ENCODE data around the gene FAM216B.

Gene FAM216B

DNA sequence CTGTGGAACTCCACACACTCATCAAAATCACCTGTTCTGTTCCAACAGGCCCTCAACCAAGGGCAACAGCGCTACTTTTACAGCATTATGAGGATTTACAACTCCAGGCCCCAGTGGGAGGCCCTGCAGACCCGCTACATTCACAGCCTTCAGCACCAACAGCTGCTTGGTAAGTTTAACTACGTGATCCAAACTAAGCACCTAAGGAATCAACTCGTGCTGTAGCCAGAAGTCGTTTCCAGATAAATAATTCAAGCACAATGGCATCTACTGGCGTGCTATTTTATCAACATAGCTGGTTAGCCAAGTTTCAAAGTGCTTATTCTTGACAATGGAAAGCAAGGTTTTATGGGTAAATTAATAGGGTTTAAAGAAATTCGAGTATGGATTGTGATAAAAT is 5.3 kb downstream of the FAM216B start:
- no peaks in the 10 kb centered on the region for H3K27me3 ChIP-seq (ENCODE audit: low read depth, low read length)
- no peak overlapping the region for H3K27ac ChIP-seq (ENCODE audit: low read length)
- H3K9me3 ChIP-seq (ENCODE audit: control insufficient read depth in 1 of 2, low read length in 2 of 2): no peaks in the 10 kb centered on the region
- H3K36me3 ChIP-seq (ENCODE audit: control insufficient read depth in 1 of 2, insufficient read depth in 2 of 2, low read length in 2 of 2): no peaks in the 10 kb centered on the region
- peaks cover 0 to 2% of the 10 kb centered on the region in 2 donors for H3K4me1 ChIP-seq (ENCODE audit: control insufficient read depth in 1 of 2, insufficient read depth in 2 of 2, low read length in 2 of 2)
- no peak overlapping the region for H3K4me3 ChIP-seq (ENCODE audit: low read depth in 1 of 2, low read length in 2 of 2)

DNA sequence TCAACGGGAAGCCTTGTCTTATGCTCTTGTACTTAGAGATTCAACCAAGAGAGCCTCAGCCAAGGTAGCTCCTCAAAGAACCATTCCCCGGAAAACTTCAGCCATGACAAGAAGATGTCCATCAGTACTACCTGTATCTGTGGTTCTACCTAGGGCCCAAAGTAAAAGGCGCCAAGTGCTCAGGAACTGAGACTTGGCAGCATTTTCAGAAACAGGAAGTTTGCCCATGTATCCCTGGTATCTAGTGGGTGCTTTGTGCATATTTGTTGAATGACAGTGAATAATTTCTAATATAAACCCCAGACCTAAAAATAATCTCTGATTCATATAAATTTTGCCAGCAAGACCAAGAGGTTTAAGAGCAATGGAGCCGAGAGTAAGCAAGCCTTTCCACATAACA is 7.2 kb downstream of the FAM216B start:
- Histone ChIP-seq H3K4me3 (ENCODE audit: low read depth in 1 of 2, low read length in 2 of 2) (no peak overlapping the region), H3K4me1 (ENCODE audit: control insufficient read depth in 1 of 2, insufficient read depth in 2 of 2, low read length in 2 of 2) (peaks cover 0 to 2% of the 10 kb centered on the region in 2 donors), H3K27me3 (ENCODE audit: low read depth, low read length) (no peaks in the 10 kb centered on the region), H3K9me3 (ENCODE audit: control insufficient read depth in 1 of 2, low read length in 2 of 2) (peaks cover 0 to 3% of the 10 kb centered on the region in 2 donors), H3K27ac (ENCODE audit: low read length) (no peak overlapping the region), H3K36me3 (ENCODE audit: control insufficient read depth in 1 of 2, insufficient read depth in 2 of 2, low read length in 2 of 2) (no peaks in the 10 kb centered on the region)

- H3K4me1 ChIP-seq (ENCODE audit: control insufficient read depth in 1 of 2, insufficient read depth in 2 of 2, low read length in 2 of 2): no peaks in the 10 kb centered on the region
- no peaks in the 10 kb centered on the region for H3K36me3 ChIP-seq (ENCODE audit: control insufficient read depth in 1 of 2, insufficient read depth in 2 of 2, low read length in 2 of 2)
- H3K9me3 ChIP-seq (ENCODE audit: control insufficient read depth in 1 of 2, low read length in 2 of 2): peaks cover 0 to 3% of the 10 kb centered on the region in 2 donors
- H3K4me3 ChIP-seq (ENCODE audit: low read depth in 1 of 2, low read length in 2 of 2): no peak overlapping the region
- H3K27ac ChIP-seq (ENCODE audit: low read length): no peak overlapping the region
- H3K27me3 ChIP-seq (ENCODE audit: low read depth, low read length): no peaks in the 10 kb centered on the region
Observed at GRCh38 chr13:42792154-42792553, 10.8 kb downstream of the FAM216B start.

DNA sequence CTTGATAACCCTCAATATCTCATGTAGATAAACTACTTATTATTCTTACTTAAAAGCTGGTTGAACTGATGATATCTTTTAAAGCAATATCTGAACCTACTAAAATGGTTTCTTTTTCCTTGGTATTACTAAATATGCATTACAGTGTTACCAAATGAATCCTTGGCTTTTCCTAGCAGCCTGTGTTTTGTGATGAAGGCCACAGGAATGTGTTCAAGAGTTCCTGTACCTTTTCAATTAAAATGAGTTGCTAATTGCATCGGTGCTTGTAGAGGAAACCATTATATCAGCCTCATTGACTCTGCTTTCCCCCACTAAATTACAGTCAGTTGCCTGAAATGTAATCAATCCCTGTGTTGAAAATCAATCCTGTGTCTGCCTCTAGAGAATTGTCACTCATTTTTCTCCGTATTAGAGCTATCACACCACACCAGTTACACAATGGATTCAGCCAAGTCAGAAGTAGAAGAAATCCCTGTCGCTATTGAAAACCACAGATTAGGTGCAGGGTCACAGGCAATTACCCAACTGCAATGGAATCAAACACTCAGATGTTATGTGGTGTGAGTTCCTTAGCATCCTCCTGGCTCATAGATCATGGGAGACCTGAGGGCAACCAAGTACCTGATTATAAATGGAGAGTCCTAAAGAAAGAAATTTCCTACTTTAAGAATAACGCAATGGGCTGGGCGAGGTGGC is 13.3 kb downstream of the FAM216B start:
- Histone ChIP-seq H3K27me3 (ENCODE audit: low read depth, low read length) (no peaks in the 10 kb centered on the region), H3K4me1 (ENCODE audit: control insufficient read depth in 1 of 2, insufficient read depth in 2 of 2, low read length in 2 of 2) (no peaks in the 10 kb centered on the region), H3K27ac (ENCODE audit: low read length) (no peak overlapping the region), H3K36me3 (ENCODE audit: control insufficient read depth in 1 of 2, insufficient read depth in 2 of 2, low read length in 2 of 2) (no peaks in the 10 kb centered on the region), H3K9me3 (ENCODE audit: control insufficient read depth in 1 of 2, low read length in 2 of 2) (peaks cover 0 to 3% of the 10 kb centered on the region in 2 donors), H3K4me3 (ENCODE audit: low read depth in 1 of 2, low read length in 2 of 2) (no peak overlapping the region)

DNA sequence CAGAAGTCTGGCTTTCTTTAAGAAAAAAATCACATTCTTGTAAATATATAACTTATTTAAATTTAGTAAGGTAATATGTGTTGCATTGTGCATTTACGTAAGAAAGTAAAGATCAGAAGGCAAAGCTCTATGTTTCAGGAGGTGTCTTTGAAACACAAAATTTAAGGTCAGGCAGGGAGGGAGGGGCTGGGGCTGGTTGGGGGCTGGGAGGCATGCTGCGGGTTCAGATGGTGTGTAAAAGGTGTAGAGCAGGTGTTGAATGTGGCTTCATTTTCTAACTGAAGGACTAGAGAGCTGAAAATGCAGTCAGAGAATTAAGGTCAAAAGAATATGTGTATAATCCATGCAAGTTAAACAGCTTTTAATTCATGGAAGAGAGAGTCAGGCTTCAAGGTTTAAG is 14.3 kb downstream of the FAM216B start:
- Histone ChIP-seq H3K4me3 (ENCODE audit: low read depth in 1 of 2, low read length in 2 of 2) (no peak overlapping the region), H3K27ac (ENCODE audit: low read length) (no peak overlapping the region), H3K36me3 (ENCODE audit: control insufficient read depth in 1 of 2, insufficient read depth in 2 of 2, low read length in 2 of 2) (no peaks in the 10 kb centered on the region), H3K9me3 (ENCODE audit: control insufficient read depth in 1 of 2, low read length in 2 of 2) (peaks cover 0 to 3% of the 10 kb centered on the region in 2 donors), H3K27me3 (ENCODE audit: low read depth, low read length) (no peaks in the 10 kb centered on the region), H3K4me1 (ENCODE audit: control insufficient read depth in 1 of 2, insufficient read depth in 2 of 2, low read length in 2 of 2) (no peaks in the 10 kb centered on the region)

GRCh38 chr13:42796747-42797356 is 15.5 kb downstream of the FAM216B start:
- Histone ChIP-seq H3K9me3 (ENCODE audit: control insufficient read depth in 1 of 2, low read length in 2 of 2) (peaks cover 0 to 3% of the 10 kb centered on the region in 2 donors), H3K4me1 (ENCODE audit: control insufficient read depth in 1 of 2, insufficient read depth in 2 of 2, low read length in 2 of 2) (no peaks in the 10 kb centered on the region), H3K36me3 (ENCODE audit: control insufficient read depth in 1 of 2, insufficient read depth in 2 of 2, low read length in 2 of 2) (no peaks in the 10 kb centered on the region), H3K4me3 (ENCODE audit: low read depth in 1 of 2, low read length in 2 of 2) (no peak overlapping the region), H3K27ac (ENCODE audit: low read length) (no peak overlapping the region), H3K27me3 (ENCODE audit: low read depth, low read length) (no peaks in the 10 kb centered on the region)

DNA sequence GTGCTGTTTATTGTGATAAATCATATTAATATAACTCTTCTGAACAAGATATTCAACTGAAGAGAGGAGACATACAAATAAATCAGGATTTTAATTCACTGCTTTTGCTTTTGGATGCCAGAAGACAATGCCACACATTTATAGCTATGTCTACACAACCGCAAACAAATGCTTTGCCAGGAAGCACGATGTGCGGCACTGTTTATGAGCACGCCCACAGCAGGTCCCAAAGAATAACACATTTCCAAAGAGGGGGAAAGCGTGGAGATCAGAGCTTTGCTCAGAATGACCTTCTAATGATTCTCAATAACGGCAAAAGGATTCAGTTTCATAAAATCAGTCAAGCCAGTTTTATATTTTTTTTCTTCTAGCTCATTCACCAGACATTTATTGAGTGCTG is 16.7 kb downstream of the FAM216B start:
- no peak overlapping the region for H3K4me3 ChIP-seq (ENCODE audit: low read depth in 1 of 2, low read length in 2 of 2)
- peaks cover 0 to 3% of the 10 kb centered on the region in 2 donors for H3K9me3 ChIP-seq (ENCODE audit: control insufficient read depth in 1 of 2, low read length in 2 of 2)
- H3K27me3 ChIP-seq (ENCODE audit: low read depth, low read length): no peaks in the 10 kb centered on the region
- H3K4me1 ChIP-seq (ENCODE audit: control insufficient read depth in 1 of 2, insufficient read depth in 2 of 2, low read length in 2 of 2): no peaks in the 10 kb centered on the region
- H3K27ac ChIP-seq (ENCODE audit: low read length): no peak overlapping the region
- H3K36me3 ChIP-seq (ENCODE audit: control insufficient read depth in 1 of 2, insufficient read depth in 2 of 2, low read length in 2 of 2): no peaks in the 10 kb centered on the region

DNA sequence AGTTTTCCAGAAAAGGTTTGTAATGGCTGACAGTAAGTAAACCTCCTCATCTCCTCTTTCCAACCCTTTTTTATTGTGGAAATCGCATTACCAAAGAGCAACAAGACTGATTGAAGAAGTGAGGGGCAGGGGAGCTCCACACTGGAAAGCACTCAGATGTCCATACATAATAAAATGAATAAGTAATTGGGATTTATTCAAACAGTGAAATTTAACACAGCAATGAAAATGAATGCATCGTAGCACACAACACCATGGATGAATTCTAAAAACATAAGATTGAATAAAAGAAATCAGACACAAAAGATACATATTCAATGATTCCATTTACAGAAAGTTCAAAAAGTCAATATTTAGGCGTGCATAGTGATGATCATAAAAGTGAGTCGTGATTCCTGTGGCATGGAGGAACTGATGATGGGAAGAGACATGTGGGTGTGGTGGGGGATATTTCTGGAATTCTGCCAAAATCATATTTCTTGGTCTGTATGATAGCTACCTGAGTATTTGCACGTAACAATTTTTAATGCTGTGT is 18.8 kb downstream of the FAM216B start:
- no peaks in the 10 kb centered on the region for H3K9me3 ChIP-seq (ENCODE audit: control insufficient read depth in 1 of 2, low read length in 2 of 2)
- no peaks in the 10 kb centered on the region for H3K27me3 ChIP-seq (ENCODE audit: low read depth, low read length)
- no peak overlapping the region for H3K27ac ChIP-seq (ENCODE audit: low read length)

DNA sequence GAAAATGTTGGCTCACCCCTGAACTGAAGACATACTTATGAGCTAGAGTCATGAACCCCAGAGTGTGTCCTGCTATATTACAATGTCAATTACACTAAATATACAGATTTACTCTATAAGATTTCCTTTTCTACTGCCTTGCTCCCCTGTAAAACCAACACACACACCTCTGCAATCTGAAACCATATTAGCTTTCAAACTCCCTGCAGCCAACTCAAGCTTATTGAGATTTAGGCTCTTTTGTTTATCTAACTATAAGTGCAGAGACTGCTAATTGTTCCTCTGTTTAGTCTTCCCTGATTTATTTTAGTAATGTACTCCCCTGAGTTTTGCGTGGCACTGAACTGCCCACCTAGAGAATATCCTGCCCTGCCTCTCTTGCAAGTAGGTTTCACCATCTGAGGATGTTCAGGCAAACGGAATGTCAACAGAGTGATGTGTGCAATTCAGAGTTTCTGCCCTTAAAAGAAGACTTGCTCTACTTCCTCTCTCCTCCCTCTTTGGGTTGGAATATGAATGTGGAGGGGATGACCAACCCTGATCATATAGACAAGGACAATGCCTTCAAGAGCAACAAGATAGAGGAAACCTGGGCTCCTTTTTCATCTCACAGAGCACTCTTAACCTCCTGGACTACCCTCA is 22.3 kb downstream of the FAM216B start:
- H3K4me3 ChIP-seq (ENCODE audit: low read depth in 1 of 2, low read length in 2 of 2): no peak overlapping the region
- H3K9me3 ChIP-seq (ENCODE audit: control insufficient read depth in 1 of 2, low read length in 2 of 2): no peaks in the 10 kb centered on the region
- no peak overlapping the region for H3K27ac ChIP-seq (ENCODE audit: low read length)
- H3K4me1 ChIP-seq (ENCODE audit: control insufficient read depth in 1 of 2, insufficient read depth in 2 of 2, low read length in 2 of 2): no peaks in the 10 kb centered on the region
- no peaks in the 10 kb centered on the region for H3K36me3 ChIP-seq (ENCODE audit: control insufficient read depth in 1 of 2, insufficient read depth in 2 of 2, low read length in 2 of 2)
- no peaks in the 10 kb centered on the region for H3K27me3 ChIP-seq (ENCODE audit: low read depth, low read length)

More for the DNA sequence above, 18.8 kb downstream of the FAM216B start:
- Histone ChIP-seq H3K4me3 (ENCODE audit: low read depth in 1 of 2, low read length in 2 of 2) (no peak overlapping the region), H3K36me3 (ENCODE audit: control insufficient read depth in 1 of 2, insufficient read depth in 2 of 2, low read length in 2 of 2) (no peaks in the 10 kb centered on the region), H3K4me1 (ENCODE audit: control insufficient read depth in 1 of 2, insufficient read depth in 2 of 2, low read length in 2 of 2) (no peaks in the 10 kb centered on the region)

GRCh38 chr13:42804244-42804874 is 23.0 kb downstream of the FAM216B start:
- Histone ChIP-seq H3K27me3 (ENCODE audit: low read depth, low read length) (no peaks in the 10 kb centered on the region), H3K9me3 (ENCODE audit: control insufficient read depth in 1 of 2, low read length in 2 of 2) (no peaks in the 10 kb centered on the region), H3K4me1 (ENCODE audit: control insufficient read depth in 1 of 2, insufficient read depth in 2 of 2, low read length in 2 of 2) (no peaks in the 10 kb centered on the region), H3K36me3 (ENCODE audit: control insufficient read depth in 1 of 2, insufficient read depth in 2 of 2, low read length in 2 of 2) (no peaks in the 10 kb centered on the region), H3K27ac (ENCODE audit: low read length) (no peak overlapping the region), H3K4me3 (ENCODE audit: low read depth in 1 of 2, low read length in 2 of 2) (no peak overlapping the region)

GRCh38 chr13:42807241-42807640 is 25.9 kb downstream of the FAM216B start:
- no peak overlapping the region for H3K27ac ChIP-seq (ENCODE audit: low read length)
- no peaks in the 10 kb centered on the region for H3K36me3 ChIP-seq (ENCODE audit: control insufficient read depth in 1 of 2, insufficient read depth in 2 of 2, low read length in 2 of 2)

More at GRCh38 chr13:42807241-42807640, 25.9 kb downstream of the FAM216B start:
- H3K9me3 ChIP-seq (ENCODE audit: control insufficient read depth in 1 of 2, low read length in 2 of 2): no peaks in the 10 kb centered on the region
- H3K4me1 ChIP-seq (ENCODE audit: control insufficient read depth in 1 of 2, insufficient read depth in 2 of 2, low read length in 2 of 2): no peaks in the 10 kb centered on the region
- H3K27me3 ChIP-seq (ENCODE audit: low read depth, low read length): no peaks in the 10 kb centered on the region
- no peak overlapping the region for H3K4me3 ChIP-seq (ENCODE audit: low read depth in 1 of 2, low read length in 2 of 2)
